GM12878 (cell line): Measurements from ENCODE around the gene ADCY5. TPM values are rescaled to one million over a fixed set of nuclear protein-coding genes. Genes with fewer than 3 reads are reported as not detected.

Source experiments
- ATAC-seq: fragments of 200-7000 bp; cut with Tn5 transposase; 3 replicates; pipeline ENCODE4 v1.9.1; 2020; ENCODE audit warnings: mild to moderate bottlenecking, moderate library complexity
- BruUV-seq: library from RNA; stranded (reverse); fragments of 400-500 nt; replicated peaks from 2 replicates; lab custom pipeline; 2021; lab: Mats Ljungman, UMichigan
- CTCF ChIA-PET: fragments of 300-600 bp; sonication (Branson Sonifier 250); formaldehyde crosslinking; extraction: SDS; loops from one replicate; lab custom pipeline; 2021; ENCODE audit warnings: inconsistent platforms; lab: Yijun Ruan, JAX
- POLR2A ChIA-PET: fragments of 350-600 bp; formaldehyde crosslinking; extraction: SDS; loops from one replicate; lab custom pipeline; 2021; ENCODE audit warnings: inconsistent platforms; lab: Charles Lee
- RAD21 ChIA-PET: fragments of 300-600 bp; sonication (Branson Sonifier 250); formaldehyde crosslinking; loops from one replicate; lab custom pipeline; 2023; ENCODE audit warnings: antibody characterized with exemption; ENCODE audit not compliant: unreplicated experiment; lab: Charles Lee
- SMC1A ChIA-PET: fragments of 300-600 bp; sonication (Branson Sonifier 250); formaldehyde crosslinking; loops from one replicate; lab custom pipeline; 2023; ENCODE audit not compliant: unreplicated experiment, uncharacterized antibody; lab: Charles Lee
- DNase-seq: peaks from one replicate; pipeline ENCODE4 v3.0.0-alpha.2; 2011; ENCODE audit warnings: low read depth, low spot score
- FAIRE-seq: peaks from 3 replicates; lab custom pipeline; 2011; peaks lifted over from hg19 to GRCh38; lab: Jason Lieb, UNC
- H2AFZ ChIP-seq: 2 replicates; pipeline ENCODE4 v1.6.0; 2011; ENCODE audit warnings: low read depth, low read length, control low read depth; ENCODE audit not compliant: control insufficient read depth
- H3K27ac ChIP-seq: 2 replicates; pipeline ENCODE4 v1.5.1; 2011; ENCODE audit warnings: control low read depth; ENCODE audit not compliant: control insufficient read depth, insufficient read depth
- H3K27me3 ChIP-seq, 2 experiments: replicated peaks in 1 of 2; 2 replicates each; pipeline versions ENCODE4 v1.6.0 to v1.6.1; 2011; ENCODE audit warnings: low read length in 1 of 2; ENCODE audit not compliant: control insufficient read depth in 2 of 2, insufficient read depth in 2 of 2
- H3K36me3 ChIP-seq, 2 experiments: 2 replicates each; pipeline ENCODE4 v1.5.1; 2011; ENCODE audit warnings: low read length in 1 of 2; ENCODE audit not compliant: control insufficient read depth in 2 of 2, insufficient read depth in 2 of 2
- H3K4me1 ChIP-seq: 2 replicates; pipeline ENCODE4 v1.6.1; 2011; ENCODE audit warnings: mild to moderate bottlenecking, low read length, moderate library complexity, mixed read lengths; ENCODE audit not compliant: control insufficient read depth, insufficient read depth
- H3K4me2 ChIP-seq: 2 replicates; pipeline ENCODE4 v1.6.0; 2011; ENCODE audit warnings: control low read depth; ENCODE audit not compliant: control insufficient read depth, insufficient read depth
- H3K4me3 ChIP-seq: fragments of 200-600 bp; sonication (generic); 2 replicates; pipeline ENCODE4 v1.5.1; 2016
- H3K79me2 ChIP-seq: 2 replicates; pipeline ENCODE4 v1.6.0; 2011; ENCODE audit warnings: low read length; ENCODE audit not compliant: control insufficient read depth, insufficient read depth
- H3K9ac ChIP-seq: 2 replicates; pipeline ENCODE4 v1.8.0; 2011; ENCODE audit warnings: low read length, control low read depth, mixed read lengths; ENCODE audit not compliant: control insufficient read depth, insufficient read depth
- H3K9me3 ChIP-seq: replicated peaks from 3 replicates; pipeline ENCODE4 v1.5.1; 2011; ENCODE audit warnings: mild to moderate bottlenecking, low read length; ENCODE audit not compliant: control insufficient read depth, insufficient read depth
- H4K20me1 ChIP-seq: 2 replicates; pipeline ENCODE4 v1.6.0; 2011; ENCODE audit not compliant: control insufficient read depth, insufficient read depth
- PKNOX1 ChIP-seq: fragments of 450-650 bp; IDR thresholded peaks from 2 replicates; pipeline ENCODE4 v1.6.1; 2016; ENCODE audit warnings: mild to moderate bottlenecking
- STAT1 ChIP-seq: fragments of 450-650 bp; conservative IDR thresholded peaks from 2 replicates; pipeline ENCODE4 v1.6.1; 2014; ENCODE audit warnings: antibody characterized with exemption, mild to moderate bottlenecking
- YY1 ChIP-seq: IDR thresholded peaks from 2 replicates; pipeline ENCODE4 v1.6.1; 2011; ENCODE audit warnings: low read depth, mild to moderate bottlenecking, low read length
- ZBTB11 ChIP-seq: fragments of 450-650 bp; formaldehyde crosslinking; IDR thresholded peaks from 2 replicates; pipeline ENCODE4 v1.5.0; 2022; ENCODE audit warnings: mild to moderate bottlenecking, missing genetic modification characterization
- WGBS: methylation state at CpG from one replicate; pipeline ENCODE4 v1.1.6; 2016; ENCODE audit warnings: low lambda C conversion rate; ENCODE audit not compliant: insufficient replicate concordance, insufficient coverage; ENCODE audit errors: missing lambda C conversion rate; 5-methylcytosine and 5-hydroxymethylcytosine counted together
- in situ Hi-C: fragments of 300-500 bp; cut with MboI; formaldehyde crosslinking; loops from 9 replicates; pipeline ENCODE4 v1.14.3; 2018; ENCODE audit warnings: mixed read lengths
- intact Hi-C: fragments of 100-400 bp; cut with micrococcal nuclease; formaldehyde crosslinking; loops from one replicate; pipeline ENCODE4 v1.14.2; 2022; ENCODE audit not compliant: unreplicated experiment
- polyA plus RNA-seq, 11 experiments: library from polyadenylated mRNA; depleted of rRNA in 4 of 11; unstranded in 6 of 11; stranded (reverse) in 5 of 11; fragments of >200 nt; fragmentation: Nextera tagmentation in 4 of 11; fragmentation: Illumina TruSeq in 1 of 11; extraction: Ambion mirVana in 4 of 11; extraction: Trizol in 1 of 11; gene quantifications; 1 replicate in 1 of 11; 2 replicates in 10 of 11; pipeline versions ENCODE4 v1.2.1 to v1.2.3, GENCODE V29; 2011 to 2016; ENCODE audit warnings: inconsistent platforms in 2 of 11, missing spikeins in 2 of 11, low read depth in 1 of 11
- total RNA-seq, 4 experiments: library from RNA; depleted of rRNA in 3 of 4; stranded (reverse); fragments of >200 nt in 3 of 4; fragmentation: Illumina TruSeq in 1 of 4; extraction: Trizol in 1 of 4; gene quantifications; 2 replicates each; pipeline versions ENCODE4 v1.2.1 to v1.2.3, GENCODE V29; 2013 to 2021

Gene ADCY5
- total and polyA plus RNA-seq, 10 of the 15 experiments (the other 5 are each of a cell fraction or from before 2014, with no cell fraction given): under 0.01 to 0.24 (median 0.02) TPM; not detected in 4

GRCh38 chr3:123246866-123247265 lies 202.0 kb downstream of the ADCY5 start:
- no peaks in the 10 kb centered on the region; the same call in 1 of the 2 replicates for H4K20me1 ChIP-seq
- no peaks in the 10 kb centered on the region for H3K9me3 ChIP-seq
- 31% methylated on average over 3 of the region's 3 CpGs for WGBS
- H3K4me2 ChIP-seq: no peak overlapping the region
- H3K27ac ChIP-seq: no peak overlapping the region
- ChIA-PET RAD21 (no interaction called here), CTCF (interaction anchor here (1.6 kb wide), 1 partner anchor 18 kb away, joined by 4 read pairs; no protein-coding TSS in a partner anchor)
- BruUV-seq: no TSS peak
- no peak for FAIRE-seq
- H3K36me3 ChIP-seq: peaks cover 4 to 8% of the 10 kb centered on the region in 2 experiments
- in situ Hi-C loops: no loop called here
- DNase-seq: no peak
- H2AFZ ChIP-seq: no peak overlapping the region
- no peaks in the 10 kb centered on the region for H3K4me1 ChIP-seq
- no peaks in the 10 kb centered on the region for H3K79me2 ChIP-seq
- no peak overlapping the region for H3K9ac ChIP-seq
- no peak for TF ChIP-seq YY1
- TF ChIP-seq PKNOX1: no peak
- TF ChIP-seq STAT1: no peak
- no peak for TF ChIP-seq ZBTB11
- TF ChIP-seq, all 136 proteins: peak for 0
- intact Hi-C loops: no loop called here
- Histone ChIP-seq H3K27me3 (no peaks in the 10 kb centered on the region), H3K4me3 (no peak overlapping the region)
- SMC1A ChIA-PET: no interaction called here
- no peak for ATAC-seq
- POLR2A ChIA-PET: no interaction called here
